HG02642 (cell line): ENCODE measurements around the gene FBLN1.
"Not testable (repeated sequence)": the region's sequence is repeated elsewhere in the genome, so short reads cannot be mapped to it uniquely, and the experiment has no call there.

Experiments used
- ATAC-seq: cut with Tn5 transposase; IDR thresholded peaks from one replicate; pipeline ENCODE4 v1.9.1; 2021; ENCODE audit warnings: mild to moderate bottlenecking; ENCODE audit not compliant: unreplicated experiment, poor library complexity

Gene FBLN1

DNA sequence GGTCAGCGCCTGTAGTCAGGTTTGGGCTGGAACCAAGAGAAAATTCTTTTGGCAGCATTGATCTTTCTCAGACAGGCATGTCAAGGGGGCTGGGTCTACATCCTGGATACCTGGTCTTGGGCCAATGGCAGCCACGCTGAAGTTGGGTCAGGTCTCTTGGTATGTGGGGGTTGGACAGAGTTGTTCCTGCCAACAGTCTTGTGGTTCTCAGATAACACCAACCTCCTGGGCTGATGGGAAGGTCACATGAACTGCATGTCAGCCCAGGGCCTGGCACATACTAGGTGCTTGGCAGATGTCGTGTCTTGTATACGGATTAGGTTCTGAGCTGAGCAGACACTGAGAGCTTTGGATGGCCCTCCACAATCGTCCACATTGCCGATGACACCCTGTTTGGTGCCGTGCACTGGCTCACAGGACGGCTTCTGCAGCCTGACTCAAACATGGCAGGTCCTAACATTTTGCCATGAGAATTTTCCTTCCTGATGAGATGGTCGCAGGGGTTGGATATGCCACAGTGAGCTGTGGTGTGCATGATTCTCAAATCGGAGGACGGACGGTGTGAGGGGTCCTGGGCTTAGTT, 42.0 kb downstream of the FBLN1 start:
- no peak for ATAC-seq

DNA sequence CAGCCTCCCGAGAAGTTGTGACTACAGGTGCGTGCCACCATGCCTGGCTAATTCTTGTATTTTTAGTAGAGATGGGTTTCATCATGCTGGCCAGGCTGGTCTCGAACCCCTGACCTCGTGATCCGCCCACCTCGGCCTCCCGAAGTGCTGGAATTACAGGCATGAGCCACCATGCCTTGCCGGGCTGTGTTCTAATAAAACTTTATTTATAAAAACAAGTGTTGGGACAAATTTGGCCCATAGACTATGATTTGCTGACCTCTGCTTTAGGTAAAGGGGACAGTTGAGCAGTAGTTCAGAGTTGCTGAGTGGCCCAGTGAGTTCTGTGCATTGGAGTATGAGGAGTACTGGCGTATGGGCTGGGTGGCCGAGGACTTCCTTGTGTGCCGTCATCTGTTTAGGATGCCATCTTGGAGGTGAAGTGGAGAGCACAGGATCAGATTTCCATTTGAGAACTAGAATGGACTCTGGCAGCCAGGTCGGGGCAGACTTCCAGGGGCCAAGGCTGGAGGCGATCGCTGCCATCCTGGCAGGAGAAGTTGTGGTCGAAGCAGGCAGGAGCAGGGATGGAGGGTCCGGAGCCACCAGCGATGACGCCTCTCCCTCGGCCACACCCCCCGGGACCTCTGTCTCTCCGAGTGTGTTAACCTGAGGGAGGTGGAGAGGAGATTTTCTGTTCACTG, 43.8 kb downstream of the FBLN1 start:
- no peak for ATAC-seq

GRCh38 chr22:45547016-45547345, 44.3 kb downstream of the FBLN1 start:
- no peak for ATAC-seq

DNA sequence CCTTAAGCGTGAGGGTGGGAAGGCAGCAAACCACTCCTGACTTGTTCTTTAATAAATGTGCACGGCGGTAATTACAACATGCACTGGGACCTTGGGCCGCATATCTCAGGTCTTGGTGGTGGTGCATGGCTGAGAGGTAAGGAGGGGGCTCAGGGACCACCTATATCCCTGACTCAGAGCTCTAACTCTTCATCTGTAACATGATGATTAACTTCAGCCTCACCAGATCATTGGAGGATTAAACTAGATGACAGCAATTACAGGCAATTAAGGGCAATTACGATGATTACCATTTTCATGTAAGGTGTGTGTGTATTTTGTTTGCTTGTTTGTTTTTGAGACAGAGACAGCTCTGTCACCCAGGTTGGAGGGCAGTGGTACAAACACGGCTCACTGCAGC, 45.0 kb downstream of the FBLN1 start:
- no peak for ATAC-seq

- no peak for ATAC-seq
Observed at GRCh38 chr22:45548247-45548840, 45.7 kb downstream of the FBLN1 start.

- ATAC-seq, result no peak
Observed at GRCh38 chr22:45548991-45549761, 46.5 kb downstream of the FBLN1 start.

- no peak for ATAC-seq
Observed at GRCh38 chr22:45549762-45550378, 47.2 kb downstream of the FBLN1 start.

DNA sequence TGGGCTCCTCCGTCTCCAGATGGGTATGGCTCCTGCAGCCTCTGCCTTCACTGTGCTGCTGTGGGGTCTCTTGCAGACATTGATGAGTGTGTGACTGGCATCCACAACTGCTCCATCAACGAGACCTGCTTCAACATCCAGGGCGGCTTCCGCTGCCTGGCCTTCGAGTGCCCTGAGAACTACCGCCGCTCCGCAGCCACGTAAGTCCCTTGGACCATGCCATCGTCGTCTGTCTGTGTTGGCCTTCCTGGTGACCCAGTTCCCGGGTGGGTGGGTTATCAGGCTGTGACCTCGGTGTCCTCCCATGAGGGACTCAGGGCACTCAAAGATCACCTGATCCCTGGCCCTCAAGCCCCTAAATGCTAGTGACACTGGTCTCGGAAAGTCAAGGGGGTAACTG, 47.7 kb downstream of the FBLN1 start:
- ATAC-seq, result no peak

- no peak for ATAC-seq
Observed at GRCh38 chr22:45550891-45551290, 48.2 kb downstream of the FBLN1 start.

DNA sequence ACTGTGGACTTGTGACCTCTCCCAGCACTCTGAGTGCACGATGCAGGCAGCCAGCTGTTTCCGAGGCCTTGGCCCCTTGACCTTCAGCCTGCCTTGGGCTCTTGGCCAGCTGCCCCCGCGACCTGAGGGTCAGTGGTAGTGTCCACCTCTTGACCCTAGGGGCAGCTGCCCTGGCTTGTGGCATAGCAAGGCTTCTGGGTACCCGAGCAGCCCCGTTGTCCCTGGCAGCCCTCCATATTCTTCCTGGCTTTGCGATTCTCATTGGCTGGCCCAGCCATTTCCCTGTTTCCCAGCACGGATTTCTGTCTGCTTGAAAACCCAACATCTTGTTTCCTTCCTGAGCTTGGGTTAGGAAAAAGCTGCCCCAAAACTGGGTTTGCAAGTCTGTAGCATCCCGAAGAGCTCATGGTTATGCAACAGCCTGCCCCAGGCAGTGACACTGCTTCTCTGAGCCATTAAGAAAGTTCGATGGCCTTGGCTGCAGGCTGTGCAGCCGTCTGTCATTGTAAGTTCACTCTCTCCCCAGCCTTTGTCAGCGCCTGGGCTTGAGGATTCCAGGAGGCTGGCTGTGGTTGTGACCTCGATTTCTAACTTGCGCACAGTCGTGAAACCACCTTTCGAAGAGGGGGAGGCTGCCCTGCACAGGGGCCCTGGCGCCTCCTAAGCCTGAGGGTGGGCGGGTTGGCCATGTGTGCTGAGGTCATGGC, 48.8 kb downstream of the FBLN1 start:
- no peak for ATAC-seq

GRCh38 chr22:45552017-45552411, 49.3 kb downstream of the FBLN1 start:
- no peak for ATAC-seq

DNA sequence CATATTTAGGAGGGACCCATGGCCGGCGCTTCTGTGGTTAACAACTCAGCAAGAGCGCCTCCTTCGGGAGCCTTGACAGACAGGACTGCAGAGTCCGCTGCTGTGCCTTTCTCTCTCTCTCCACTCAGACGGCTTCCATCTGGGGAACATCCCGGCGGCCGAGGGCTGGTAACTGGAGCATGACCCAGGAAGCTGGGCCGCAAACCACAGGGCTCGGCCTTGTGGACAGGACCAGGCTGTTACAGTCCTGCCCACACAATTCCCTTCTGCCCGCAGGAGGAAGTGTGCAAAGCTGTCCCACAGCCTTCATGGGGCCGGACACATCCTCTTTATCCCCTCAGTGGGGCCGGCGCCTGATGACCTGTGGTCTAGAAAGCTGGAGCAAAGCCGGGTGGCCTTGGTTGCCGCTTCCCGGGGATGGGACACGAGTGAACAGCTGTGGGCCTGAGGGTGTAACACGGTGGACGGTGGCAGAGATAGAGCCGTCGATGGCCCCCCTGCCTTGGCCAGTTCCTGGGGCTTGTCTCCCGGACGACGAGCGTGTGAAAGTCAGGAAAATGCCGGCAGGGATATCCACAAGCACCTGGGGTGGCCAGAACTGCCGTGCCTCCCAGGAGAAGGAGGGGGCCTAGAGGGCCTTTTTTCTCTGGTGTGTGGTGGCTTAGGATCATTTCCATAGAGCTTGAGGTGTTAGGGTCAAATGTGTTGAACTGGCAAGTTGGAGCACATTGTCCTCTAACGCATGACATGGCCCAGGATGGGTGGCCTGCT, 50.1 kb downstream of the FBLN1 start:
- no peak for ATAC-seq

DNA sequence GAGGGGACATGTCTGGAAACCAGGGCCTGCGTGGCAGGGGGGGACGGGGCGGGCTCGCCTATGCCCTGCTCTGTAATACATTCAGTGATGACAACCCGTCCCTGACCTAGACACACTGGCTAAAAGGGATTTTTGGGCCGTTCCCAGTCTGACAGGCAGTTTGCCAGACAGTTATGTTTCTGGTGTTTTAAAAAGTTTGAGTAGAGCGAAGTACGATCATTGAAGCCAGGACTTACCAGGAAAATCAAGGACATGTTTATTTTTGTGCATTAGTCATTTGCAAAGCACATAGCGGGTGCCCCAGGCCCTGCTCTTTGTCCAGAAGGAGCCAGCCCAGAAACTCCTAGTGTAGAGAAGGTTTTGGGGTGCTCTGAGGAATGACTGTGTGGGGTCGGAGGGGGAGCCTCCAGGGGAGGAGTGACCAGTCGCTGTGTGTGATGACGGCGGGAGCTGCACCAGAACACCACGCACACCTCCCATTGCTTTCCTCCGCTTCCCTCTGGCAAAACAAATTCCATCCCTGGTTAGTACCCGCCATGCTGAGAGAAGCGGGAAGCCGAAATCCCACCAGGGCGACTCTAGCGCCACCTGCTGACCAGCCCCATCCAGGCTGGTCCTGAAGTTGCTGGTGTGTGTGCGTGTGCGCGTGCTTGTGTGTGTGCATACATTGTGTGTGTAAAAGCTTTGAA, 50.8 kb downstream of the FBLN1 start:
- ATAC-seq, result no peak

GRCh38 chr22:45554040-45554406, 51.3 kb downstream of the FBLN1 start:
- no peak for ATAC-seq

DNA sequence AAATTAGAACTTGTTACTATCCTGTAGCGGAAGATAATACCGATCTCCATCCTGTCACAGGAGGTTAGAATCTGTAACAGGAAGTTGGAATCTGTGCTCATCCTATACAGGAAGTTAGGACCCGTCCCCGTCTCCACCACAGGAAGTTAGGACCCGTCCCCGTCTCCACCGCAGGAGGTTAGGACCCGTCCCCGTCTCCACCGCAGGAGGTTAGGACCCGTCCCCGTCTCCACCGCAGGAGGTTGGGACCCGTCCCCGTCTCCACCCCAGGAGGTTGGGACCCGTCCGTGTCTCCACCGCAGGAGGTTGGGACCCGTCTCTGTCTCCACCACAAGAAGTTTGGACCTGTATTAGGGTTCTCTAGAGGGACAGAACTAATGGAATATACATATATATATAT, 52.2 kb downstream of the FBLN1 start:
- ATAC-seq, result no peak

DNA sequence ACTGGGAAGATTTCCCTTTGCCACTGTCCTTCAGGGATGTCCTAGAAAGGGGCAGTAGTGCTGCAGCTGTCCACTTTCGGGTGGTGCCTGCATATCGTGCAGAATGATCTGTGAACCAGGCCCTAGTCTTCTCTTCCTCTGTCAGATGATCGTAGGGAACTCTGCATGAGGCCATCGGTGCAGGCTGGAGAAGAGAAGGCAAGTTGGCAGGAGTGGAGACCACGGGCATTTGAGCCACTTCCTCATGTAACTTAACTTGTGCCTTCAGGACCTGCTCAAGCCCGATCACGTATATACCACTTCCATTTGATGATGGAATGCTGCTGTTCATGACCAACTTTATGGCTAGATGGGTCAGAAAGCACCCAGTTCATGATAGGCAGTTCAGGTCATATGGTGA, 55.2 kb downstream of the FBLN1 start:
- ATAC-seq, result not testable (repeated sequence)

GRCh38 chr22:45560092-45560491, 57.4 kb downstream of the FBLN1 start:
- not testable (repeated sequence) for ATAC-seq

DNA sequence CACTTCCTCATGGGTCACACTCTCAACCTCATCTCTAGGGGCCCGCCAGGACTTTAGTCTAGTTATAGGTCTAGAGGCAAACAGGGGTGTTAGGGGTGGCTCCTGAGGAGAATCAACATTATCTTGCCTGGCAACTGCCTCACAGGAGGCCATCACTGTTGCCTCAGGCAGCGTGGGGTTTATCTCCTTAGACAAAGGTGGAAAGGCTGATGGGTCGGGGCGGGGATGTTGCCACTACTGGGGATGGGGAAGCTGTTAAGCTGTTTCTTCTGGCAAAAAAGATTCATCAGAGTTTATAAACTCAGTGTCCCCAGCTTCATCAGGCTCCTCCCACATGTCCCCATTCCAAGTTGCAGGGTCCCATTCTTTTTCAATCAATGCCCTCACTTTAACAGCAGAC, 58.1 kb downstream of the FBLN1 start:
- ATAC-seq, result not testable (repeated sequence)

DNA sequence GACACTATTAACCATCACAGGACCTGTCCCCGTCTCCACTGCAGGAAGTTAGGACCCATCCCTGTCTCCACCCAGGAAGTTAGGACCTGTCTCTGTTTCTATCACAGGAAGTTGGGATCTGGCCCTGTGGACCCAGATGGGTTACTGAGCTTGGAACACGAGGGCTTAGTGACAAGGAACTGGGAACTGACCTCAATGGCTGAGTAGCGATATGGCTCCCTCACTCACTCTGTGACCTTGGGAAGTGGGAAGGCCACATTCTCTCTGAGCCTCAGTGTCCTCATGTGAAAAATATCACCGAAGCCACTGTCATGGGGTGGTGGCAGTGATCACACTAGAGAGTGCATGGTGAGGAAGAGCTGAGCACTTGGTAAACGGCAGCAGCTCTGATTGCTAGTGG, 59.4 kb downstream of the FBLN1 start:
- no peak for ATAC-seq
